Neural progenitor cell (in vitro differentiated cells): Measurements from ENCODE around the gene CLDN20.

Experiments
- EZH2 ChIP-seq: fragments of 200-600 bp; sonication (generic); IDR thresholded peaks from 2 replicates; pipeline ENCODE4 v1.6.1; 2017; ENCODE audit warnings: antibody characterized with exemption, mild to moderate bottlenecking, moderate library complexity
- TF ChIP-seq, protein P1 (sequence below): fragments of 200-600 bp; sonication (generic); IDR thresholded peaks from 2 replicates; pipeline ENCODE4 v1.5.1; 2017; ENCODE audit warnings: antibody characterized with exemption, mild to moderate bottlenecking

DNA sequence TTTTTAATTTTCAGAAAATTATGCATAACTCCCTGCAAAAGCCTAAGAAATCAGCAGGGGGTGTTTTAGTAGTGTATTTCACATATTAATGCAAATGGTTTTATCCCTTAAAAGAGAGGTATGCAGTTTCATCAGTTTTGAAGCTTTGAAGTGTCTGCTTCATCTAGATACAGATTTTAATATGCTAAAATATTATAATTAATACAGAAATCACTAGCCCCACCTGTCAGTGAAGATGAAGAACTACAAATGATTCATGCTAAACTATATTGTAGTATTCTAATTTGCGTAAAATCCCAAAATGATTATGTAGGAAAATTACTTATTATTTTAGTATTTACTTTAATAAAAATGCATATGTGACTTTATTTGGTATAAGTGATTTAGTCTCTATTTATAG lies 53.4 kb downstream of the CLDN20 start:
- TF ChIP-seq, protein P1, sequence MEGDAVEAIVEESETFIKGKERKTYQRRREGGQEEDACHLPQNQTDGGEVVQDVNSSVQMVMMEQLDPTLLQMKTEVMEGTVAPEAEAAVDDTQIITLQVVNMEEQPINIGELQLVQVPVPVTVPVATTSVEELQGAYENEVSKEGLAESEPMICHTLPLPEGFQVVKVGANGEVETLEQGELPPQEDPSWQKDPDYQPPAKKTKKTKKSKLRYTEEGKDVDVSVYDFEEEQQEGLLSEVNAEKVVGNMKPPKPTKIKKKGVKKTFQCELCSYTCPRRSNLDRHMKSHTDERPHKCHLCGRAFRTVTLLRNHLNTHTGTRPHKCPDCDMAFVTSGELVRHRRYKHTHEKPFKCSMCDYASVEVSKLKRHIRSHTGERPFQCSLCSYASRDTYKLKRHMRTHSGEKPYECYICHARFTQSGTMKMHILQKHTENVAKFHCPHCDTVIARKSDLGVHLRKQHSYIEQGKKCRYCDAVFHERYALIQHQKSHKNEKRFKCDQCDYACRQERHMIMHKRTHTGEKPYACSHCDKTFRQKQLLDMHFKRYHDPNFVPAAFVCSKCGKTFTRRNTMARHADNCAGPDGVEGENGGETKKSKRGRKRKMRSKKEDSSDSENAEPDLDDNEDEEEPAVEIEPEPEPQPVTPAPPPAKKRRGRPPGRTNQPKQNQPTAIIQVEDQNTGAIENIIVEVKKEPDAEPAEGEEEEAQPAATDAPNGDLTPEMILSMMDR, result peak; percentile 9
- no peak for TF ChIP-seq EZH2
